ENCODE measurements around the gene TPM1. TPM values are rescaled to one million over a fixed set of nuclear protein-coding genes. Genes with fewer than 3 reads are reported as not detected.

The TPM1 gene
- total and polyA plus RNA-seq, 7 donors: 1,097 to 5,131 (median 2,822) TPM

- ATAC-seq (no peak), DNase-seq (no peak)
- Histone ChIP-seq H3K27ac (no peak overlapping the region), H3K36me3 (ENCODE audit: insufficient read depth in 1 of 2, low read depth in 1 of 2) (no peaks in the 10 kb centered on the region), H3K4me3 (no peak overlapping the region), H3K27me3 (ENCODE audit: insufficient read depth in 3 of 3, low read length in 2 of 3) (no peaks in the 10 kb centered on the region), H3K4me1 (peaks cover 4% of the 10 kb centered on the region), H3K9me3 (no peaks in the 10 kb centered on the region)
- TF ChIP-seq CTCF (IDR thresholded peaks at IDR 0.05): no peak
- 93 to 96% (median 96%) methylated on average over 4 of the region's 4 CpGs for WGBS, 3 donors
- intact Hi-C loops (cut with DNase I): no loop called here
Measured at GRCh38 chr15:63085289-63085688, 42.7 kb downstream of the TPM1 start.

- H3K27ac ChIP-seq: no peak overlapping the region
- DNase-seq (no peak), ATAC-seq (no peak)
- H3K27me3 ChIP-seq (ENCODE audit: insufficient read depth in 3 of 3, low read length in 2 of 3): no peaks in the 10 kb centered on the region
- intact Hi-C loops (cut with DNase I): no loop called here
- no peak for TF ChIP-seq CTCF (IDR thresholded peaks at IDR 0.05)
- H3K36me3 ChIP-seq (ENCODE audit: insufficient read depth in 1 of 2, low read depth in 1 of 2): no peaks in the 10 kb centered on the region
- no peak overlapping the region for H3K4me3 ChIP-seq
- no peaks in the 10 kb centered on the region for H3K4me1 ChIP-seq
- no peaks in the 10 kb centered on the region for H3K9me3 ChIP-seq
- 67 to 83% (median 80%) methylated on average over 4 of the region's 4 CpGs for WGBS, 3 donors
Measured at GRCh38 chr15:63086271-63086670, 43.7 kb downstream of the TPM1 start.

- intact Hi-C loops (cut with DNase I): no loop called here
- DNase-seq (no peak), ATAC-seq (no peak)
- H3K4me3 ChIP-seq: no peak overlapping the region
- H3K27ac ChIP-seq: no peak overlapping the region
- no peak for TF ChIP-seq CTCF (IDR thresholded peaks at IDR 0.05)
- no peaks in the 10 kb centered on the region for H3K9me3 ChIP-seq
- no peaks in the 10 kb centered on the region for H3K27me3 ChIP-seq (ENCODE audit: insufficient read depth in 3 of 3, low read length in 2 of 3)
- 55 to 70% (median 69%) methylated on average over 5 of the region's 5 CpGs for WGBS, 3 donors
- H3K4me1 ChIP-seq: no peaks in the 10 kb centered on the region
- H3K36me3 ChIP-seq (ENCODE audit: insufficient read depth in 1 of 2, low read depth in 1 of 2): no peaks in the 10 kb centered on the region
Measured at GRCh38 chr15:63086947-63087346, 44.4 kb downstream of the TPM1 start.

- no peaks in the 10 kb centered on the region for H3K9me3 ChIP-seq
- H3K4me3 ChIP-seq: no peak overlapping the region
- no peaks in the 10 kb centered on the region for H3K27me3 ChIP-seq (ENCODE audit: insufficient read depth in 3 of 3, low read length in 2 of 3)
- no peak overlapping the region for H3K27ac ChIP-seq
- no peaks in the 10 kb centered on the region for H3K4me1 ChIP-seq
- DNase-seq (no peak), ATAC-seq (no peak)
- TF ChIP-seq CTCF (IDR thresholded peaks at IDR 0.05): no peak
- intact Hi-C loops (cut with DNase I): no loop called here
- H3K36me3 ChIP-seq (ENCODE audit: insufficient read depth in 1 of 2, low read depth in 1 of 2): no peaks in the 10 kb centered on the region
- WGBS, 3 donors: 70 to 72% (median 70%) methylated on average over 6 of the region's 6 CpGs
Measured at GRCh38 chr15:63088533-63089245, 46.1 kb downstream of the TPM1 start.
